GM19467 (cell line): ENCODE data around the gene PNMA6E.

ENCODE experiments used
- ATAC-seq: cut with Tn5 transposase; IDR thresholded peaks from one replicate; pipeline ENCODE4 v1.9.1; 2021; ENCODE audit warnings: mild to moderate bottlenecking, moderate library complexity; ENCODE audit not compliant: unreplicated experiment

Gene PNMA6E

GRCh38 chrX:153365670-153366069 is 35.5 kb downstream of the PNMA6E start:
- ATAC-seq = no peak

GRCh38 chrX:153361781-153362397 is 39.3 kb downstream of the PNMA6E start:
- ATAC-seq = no peak

DNA sequence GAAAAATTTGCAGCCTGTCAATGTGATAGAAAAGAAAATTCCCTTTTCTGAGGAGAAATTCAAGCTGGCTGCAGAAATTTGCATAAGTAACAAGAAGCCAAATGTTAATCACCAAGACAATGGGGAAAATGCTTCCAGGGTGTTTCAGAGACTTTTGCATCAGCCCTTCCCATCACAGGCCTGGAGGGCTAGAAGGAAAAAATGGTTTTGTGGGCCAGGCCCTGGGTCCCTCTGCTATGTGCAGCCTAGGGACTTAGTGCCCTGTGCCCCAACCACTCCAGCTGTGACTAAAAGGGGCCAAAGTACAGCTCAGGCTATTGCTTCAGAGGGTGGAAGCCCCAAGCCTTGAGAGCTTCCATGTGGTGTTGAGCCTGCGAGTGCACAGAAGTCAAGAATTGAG is 43.3 kb downstream of the PNMA6E start:
- no peak for ATAC-seq

GRCh38 chrX:153353416-153353815 is 47.7 kb downstream of the PNMA6E start:
- no peak for ATAC-seq

- ATAC-seq = no peak
Measured at GRCh38 chrX:153352858-153353257, 48.3 kb downstream of the PNMA6E start.

- ATAC-seq = no peak
Measured at GRCh38 chrX:153351981-153352380, 49.2 kb downstream of the PNMA6E start.

GRCh38 chrX:153349952-153350351 is 51.2 kb downstream of the PNMA6E start:
- no peak for ATAC-seq

DNA sequence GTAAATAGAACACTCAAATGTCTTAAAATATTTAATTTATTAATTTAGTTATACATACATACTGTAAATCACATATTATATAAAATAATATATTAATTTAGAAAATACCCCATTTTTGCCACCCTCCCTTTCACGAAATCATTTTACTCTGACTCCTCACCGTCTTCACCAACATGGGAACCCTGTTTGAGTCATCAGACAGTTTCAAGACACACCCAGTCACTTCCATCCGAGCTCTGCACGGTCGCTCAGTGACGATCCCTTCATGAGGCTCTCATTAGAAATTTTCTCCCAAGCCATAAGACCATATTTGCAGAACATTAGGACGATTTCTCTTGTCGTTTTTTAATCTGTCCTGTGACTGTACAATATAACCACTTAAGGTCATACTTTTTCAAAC is 52.7 kb downstream of the PNMA6E start:
- no peak for ATAC-seq

- no peak for ATAC-seq
Measured at GRCh38 chrX:153347530-153347929, 53.6 kb downstream of the PNMA6E start.
